Transverse colon (tissue), 4 donors: ENCODE data around the gene TMEM163. TPM values are rescaled to one million over a fixed set of nuclear protein-coding genes. Genes with fewer than 3 reads are reported as not detected.
A peak's percentile ranks its signal among the peaks of the same experiment; 100 is the strongest.
"Not testable (repeated sequence)": the region's sequence is repeated elsewhere in the genome, so short reads cannot be mapped to it uniquely, and the experiment has no call there.

Experiments used
- DNase-seq: peaks from one replicate; pipeline ENCODE4 v3.0.0-alpha.2; 2019
- H3K27ac ChIP-seq, 4 donors: fragments of 200-600 bp; sonication (generic); 2 replicates each; pipeline ENCODE4 v1.5.1; 2016 to 2018; ENCODE audit warnings: inconsistent platforms in 4 of 4
- H3K27me3 ChIP-seq: fragments of 200-600 bp; sonication (generic); 2 replicates; pipeline ENCODE4 v1.5.1; 2017; ENCODE audit warnings: inconsistent platforms
- H3K36me3 ChIP-seq, 4 donors: fragments of 200-600 bp; sonication (generic); 2 replicates each; pipeline ENCODE4 v1.5.1; 2017 to 2019; ENCODE audit warnings: inconsistent platforms in 4 of 4
- H3K4me1 ChIP-seq, 4 donors: fragments of 200-600 bp; sonication (generic); 2 replicates each; pipeline ENCODE4 v1.5.1; 2017 to 2020; ENCODE audit warnings: inconsistent platforms in 4 of 4
- H3K4me3 ChIP-seq, 4 donors: fragments of 200-600 bp; sonication (generic); 1 replicate in 1 of 4; 2 replicates in 3 of 4; pipeline versions ENCODE4 v1.5.1 to v1.6.1; 2017 to 2019; ENCODE audit warnings: inconsistent platforms in 4 of 4
- H3K9me3 ChIP-seq, 2 donors: fragments of 200-600 bp; sonication (generic); 2 replicates each; pipeline ENCODE4 v1.5.1; 2017 to 2019; ENCODE audit warnings: inconsistent platforms in 2 of 2
- EP300 ChIP-seq: sonication (generic); formaldehyde crosslinking; IDR thresholded peaks from one replicate; pipeline ENCODE4 v1.6.1; 2017; ENCODE audit warnings: antibody characterized with exemption, low read depth
- POLR2A ChIP-seq: fragments of 450-650 bp; IDR thresholded peaks from one replicate; pipeline ENCODE4 v1.6.1; 2016; ENCODE audit warnings: antibody characterized with exemption, mild to moderate bottlenecking, moderate library complexity
- POLR2AphosphoS5 ChIP-seq, 3 donors: sonication (generic); formaldehyde crosslinking; IDR thresholded peaks; one replicate each; pipeline ENCODE4 v1.6.1; 2016; ENCODE audit warnings: antibody characterized with exemption in 3 of 3
- WGBS, 2 donors: methylation state at CpG; one replicate each; pipeline ENCODE4 v1.1.5; 2018; ENCODE audit warnings: low coverage in 1 of 2; 5-methylcytosine and 5-hydroxymethylcytosine counted together
- in situ Hi-C, 4 donors: fragments of 200-750 bp; cut with MboI; loops; one replicate each; pipeline versions ENCODE4 v1.15.0 to v1.15.1; 2017; ENCODE audit warnings: low sequenced_read_pairs in 3 of 4, low pct_ligation_motif_present in 1 of 4, low pct_unique_long_range_greater_than_20kb in 1 of 4
- intact Hi-C: fragments of 100-400 bp; cut with DNase I; formaldehyde crosslinking; loops from one replicate; pipeline ENCODE4 v1.15.1; 2023; ENCODE audit warnings: low total_unique reads
- total RNA-seq, 4 donors: library from RNA; depleted of rRNA; stranded (reverse); fragments of >200 nt; gene quantifications; one replicate each; pipeline ENCODE4 v1.1.0, GENCODE V29; 2016
- TF ChIP-seq, protein P1 (sequence below), 5 experiments: fragments of 200-600 bp in 3 of 5; fragments of 450-650 bp in 2 of 5; sonication (generic) in 3 of 5; IDR thresholded peaks; 1 replicate in 2 of 5; 2 replicates in 3 of 5; pipeline ENCODE4 v1.5.1; 2016 to 2017; ENCODE audit warnings: antibody characterized with exemption in 5 of 5, inconsistent platforms in 3 of 5, mild to moderate bottlenecking in 2 of 5, moderate library complexity in 1 of 5

Gene TMEM163
- total RNA-seq, 4 donors from 2014 or later = 0.48 TPM; not detected in 3

DNA sequence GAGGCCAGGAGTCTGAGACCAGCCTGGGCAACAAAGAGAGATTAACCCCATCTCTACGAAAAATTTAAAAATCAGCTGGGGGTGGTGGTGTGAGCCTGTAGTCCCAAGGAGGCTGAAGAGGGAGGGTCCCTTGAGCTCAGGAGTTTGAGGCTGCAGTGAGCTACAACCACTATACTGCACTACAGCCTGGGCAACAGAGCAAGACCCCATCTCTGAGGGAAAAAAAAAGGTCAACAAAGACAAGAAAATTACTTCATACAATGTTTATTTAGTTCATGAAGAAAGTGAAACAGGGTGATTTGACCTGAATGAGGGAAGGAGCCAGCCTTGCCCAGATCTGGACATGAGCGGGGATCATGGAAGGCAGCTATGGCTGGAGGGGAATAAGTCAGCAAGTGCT, 59.1 kb downstream of the TMEM163 start:
- Histone ChIP-seq H3K4me3 (no peak overlapping the region), H3K9me3 (no peaks in the 10 kb centered on the region), H3K27me3 (no peaks in the 10 kb centered on the region), H3K27ac (no peak overlapping the region), H3K36me3 (no peaks in the 10 kb centered on the region), H3K4me1 (no peaks in the 10 kb centered on the region)
- in situ Hi-C loops = no loop called here
- WGBS, 2 donors = 76 to 100% methylated on average over 1 to 2 of the region's 2 CpGs
- no peak for DNase-seq
- intact Hi-C loops = no loop called here
- no peak for TF ChIP-seq POLR2AphosphoS5 (IDR thresholded peaks at IDR 0.05)
- TF ChIP-seq, protein P1, sequence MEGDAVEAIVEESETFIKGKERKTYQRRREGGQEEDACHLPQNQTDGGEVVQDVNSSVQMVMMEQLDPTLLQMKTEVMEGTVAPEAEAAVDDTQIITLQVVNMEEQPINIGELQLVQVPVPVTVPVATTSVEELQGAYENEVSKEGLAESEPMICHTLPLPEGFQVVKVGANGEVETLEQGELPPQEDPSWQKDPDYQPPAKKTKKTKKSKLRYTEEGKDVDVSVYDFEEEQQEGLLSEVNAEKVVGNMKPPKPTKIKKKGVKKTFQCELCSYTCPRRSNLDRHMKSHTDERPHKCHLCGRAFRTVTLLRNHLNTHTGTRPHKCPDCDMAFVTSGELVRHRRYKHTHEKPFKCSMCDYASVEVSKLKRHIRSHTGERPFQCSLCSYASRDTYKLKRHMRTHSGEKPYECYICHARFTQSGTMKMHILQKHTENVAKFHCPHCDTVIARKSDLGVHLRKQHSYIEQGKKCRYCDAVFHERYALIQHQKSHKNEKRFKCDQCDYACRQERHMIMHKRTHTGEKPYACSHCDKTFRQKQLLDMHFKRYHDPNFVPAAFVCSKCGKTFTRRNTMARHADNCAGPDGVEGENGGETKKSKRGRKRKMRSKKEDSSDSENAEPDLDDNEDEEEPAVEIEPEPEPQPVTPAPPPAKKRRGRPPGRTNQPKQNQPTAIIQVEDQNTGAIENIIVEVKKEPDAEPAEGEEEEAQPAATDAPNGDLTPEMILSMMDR (IDR thresholded peaks at IDR 0.05) = no peak
- no peak for TF ChIP-seq EP300
- no peak for TF ChIP-seq POLR2A

DNA sequence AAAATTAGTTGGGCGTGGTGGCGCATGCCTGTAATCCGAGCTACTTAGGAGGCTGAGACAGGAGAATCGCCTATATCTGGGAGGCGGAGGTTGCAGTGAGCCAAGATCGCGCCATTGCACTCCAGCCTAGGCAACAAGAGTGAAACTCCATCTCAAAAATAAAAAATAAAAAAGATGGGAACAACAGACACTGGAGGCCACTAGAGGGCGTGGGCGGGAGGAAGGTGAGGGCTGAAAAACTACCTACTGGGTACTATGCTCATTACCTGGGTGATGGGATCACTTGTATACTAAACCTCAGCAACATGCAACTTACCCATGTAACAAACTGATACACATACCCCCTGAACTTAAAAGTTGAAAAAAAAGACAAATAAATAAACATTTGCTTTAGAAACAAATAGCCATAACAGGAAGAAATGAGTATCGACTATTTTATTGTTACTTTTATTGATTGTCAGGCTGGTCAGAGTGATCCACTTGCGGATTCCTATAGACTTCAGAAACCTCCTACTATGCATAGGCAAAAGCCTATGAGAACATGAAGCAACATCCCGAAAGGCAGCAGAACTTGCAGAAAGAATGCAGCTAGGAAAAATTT, 61.0 kb downstream of the TMEM163 start:
- intact Hi-C loops = no loop called here
- Histone ChIP-seq H3K4me1 (no peaks in the 10 kb centered on the region), H3K9me3 (no peaks in the 10 kb centered on the region), H3K27ac (no peak overlapping the region), H3K36me3 (no peaks in the 10 kb centered on the region), H3K27me3 (no peaks in the 10 kb centered on the region), H3K4me3 (no peak overlapping the region)
- no peak for DNase-seq
- 58 to 72% methylated on average over 5 to 12 of the region's 12 CpGs for WGBS, 2 donors
- no peak for TF ChIP-seq POLR2A
- TF ChIP-seq, protein P1 (IDR thresholded peaks at IDR 0.05) = peak in 4 of 5 experiments; percentile 9 to 27 (median 22)
- in situ Hi-C loops = no loop called here

DNA sequence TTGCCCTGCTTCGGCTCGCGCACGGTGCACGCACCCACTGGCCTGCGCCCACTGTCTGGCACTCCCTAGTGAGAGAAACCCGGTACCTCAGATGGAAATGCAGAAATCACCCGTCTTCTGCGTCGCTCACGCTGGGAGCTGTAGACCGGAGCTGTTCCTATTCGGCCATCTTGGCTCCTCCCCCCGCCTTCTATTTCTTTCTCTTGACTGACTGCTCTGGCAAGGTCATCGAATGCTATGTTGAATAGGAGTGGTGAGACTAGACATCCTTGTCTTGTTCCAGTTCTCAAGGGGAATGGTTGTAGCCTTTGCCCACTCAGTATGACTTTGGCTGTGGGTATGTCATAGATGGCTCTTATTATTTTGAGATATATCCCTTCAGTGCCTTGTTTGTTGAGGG, 62.4 kb downstream of the TMEM163 start:
- H3K36me3 ChIP-seq, in situ Hi-C loops, H3K9me3 ChIP-seq, H3K27ac ChIP-seq, H3K4me1 ChIP-seq, DNase-seq, H3K27me3 ChIP-seq, intact Hi-C loops, H3K4me3 ChIP-seq: not testable (repeated sequence)
- WGBS, 2 donors = 80 to 100% methylated on average over 1 to 8 of the region's 15 CpGs

DNA sequence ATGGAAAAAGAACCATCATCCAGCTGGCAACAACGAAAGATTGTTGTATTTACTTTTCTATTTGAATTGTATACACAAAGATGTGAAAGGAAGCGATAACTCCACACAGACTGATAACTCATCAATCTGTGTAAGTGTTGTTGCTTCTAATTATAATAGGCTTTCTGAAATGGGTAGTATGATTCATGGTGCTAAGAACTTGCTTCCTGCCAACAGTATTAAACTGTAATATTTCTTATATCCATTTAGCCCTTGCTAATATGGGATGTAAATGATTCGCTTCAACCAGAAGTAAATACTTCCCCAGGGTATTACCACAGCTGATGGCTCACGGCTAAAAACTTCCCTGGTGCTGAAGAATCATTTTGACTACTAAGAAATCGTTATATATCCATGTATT, 70.2 kb downstream of the TMEM163 start:
- Histone ChIP-seq H3K4me3 (no peak overlapping the region), H3K27ac (no peak overlapping the region), H3K9me3 (no peaks in the 10 kb centered on the region), H3K4me1 (no peaks in the 10 kb centered on the region), H3K27me3 (no peaks in the 10 kb centered on the region), H3K36me3 (no peaks in the 10 kb centered on the region)
- DNase-seq = no peak
- intact Hi-C loops = no loop called here
- no peak for TF ChIP-seq EP300
- WGBS, 2 donors = 51 to 59% methylated on average over 3 to 5 of the region's 5 CpGs
- in situ Hi-C loops = no loop called here

DNA sequence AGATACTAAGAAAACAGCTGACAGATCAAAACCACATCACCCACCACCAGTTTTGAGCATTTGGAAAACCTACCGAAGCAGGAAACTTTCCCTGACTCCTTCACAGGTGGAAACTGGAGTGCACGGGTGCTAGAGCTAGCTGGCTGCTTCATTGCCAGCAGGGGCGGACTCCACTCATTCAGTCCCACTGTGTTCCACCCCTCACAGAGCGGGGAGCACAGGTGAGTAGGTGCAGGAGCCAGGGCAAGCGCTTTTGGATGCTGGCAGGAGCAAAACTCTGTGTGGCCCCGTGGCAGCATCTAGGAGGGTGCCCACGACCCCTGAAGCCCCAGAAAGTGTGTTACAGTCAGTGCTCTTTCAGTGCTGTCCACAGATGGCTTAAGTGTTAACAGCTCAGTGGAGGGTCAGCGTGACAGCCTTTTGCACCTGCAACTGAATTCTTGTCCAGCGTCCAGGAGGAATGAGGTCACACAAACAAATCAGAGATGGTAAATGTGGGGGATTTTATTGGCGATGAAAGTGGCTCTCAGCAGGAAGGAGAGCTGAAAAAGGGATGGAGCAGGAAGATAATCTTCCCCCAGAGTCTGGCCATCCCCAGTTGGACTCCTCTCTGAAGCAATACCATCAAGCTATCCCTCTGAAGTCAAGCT, 71.1 kb downstream of the TMEM163 start:
- intact Hi-C loops (no loop called here), in situ Hi-C loops (no loop called here)
- Histone ChIP-seq H3K27me3 (no peaks in the 10 kb centered on the region), H3K4me1 (no peaks in the 10 kb centered on the region), H3K36me3 (no peaks in the 10 kb centered on the region), H3K4me3 (no peak overlapping the region), H3K27ac (no peak overlapping the region), H3K9me3 (no peaks in the 10 kb centered on the region)
- TF ChIP-seq, protein P1 (IDR thresholded peaks at IDR 0.05) = no peak
- TF ChIP-seq POLR2AphosphoS5 (IDR thresholded peaks at IDR 0.05) (no peak), EP300 (no peak), POLR2A (no peak)
- DNase-seq = no peak
- WGBS, 2 donors = 76% methylated on average over 10 of the region's 10 CpGs; no CpG with 5 or more reads in 1 of the 2 donors
